GM12891 (cell line): Measurements from ENCODE around the gene STAC.

Experiments
- POLR2A ChIP-seq: IDR thresholded peaks from 2 replicates; pipeline ENCODE4 v1.6.1; 2011; ENCODE audit warnings: low read depth, low read length, control low read depth
- POLR2AphosphoS5 ChIP-seq: IDR thresholded peaks from 2 replicates; pipeline ENCODE4 v1.6.1; 2011; ENCODE audit warnings: low read depth, low read length, control low read depth
- SPI1 ChIP-seq: IDR thresholded peaks from 2 replicates; pipeline ENCODE4 v1.6.1; 2011; ENCODE audit warnings: low read depth, low read length, control low read depth

- TF ChIP-seq POLR2A (no peak), POLR2AphosphoS5 (no peak), SPI1 (no peak)
Observed at GRCh38 chr3:36461597-36461996, 81.3 kb downstream of the STAC start.
